ENCODE results near the gene LIN54.
"Not testable (repeated sequence)": the region's sequence is repeated elsewhere in the genome, so short reads cannot be mapped to it uniquely, and the experiment has no call there.

Gene LIN54

DNA sequence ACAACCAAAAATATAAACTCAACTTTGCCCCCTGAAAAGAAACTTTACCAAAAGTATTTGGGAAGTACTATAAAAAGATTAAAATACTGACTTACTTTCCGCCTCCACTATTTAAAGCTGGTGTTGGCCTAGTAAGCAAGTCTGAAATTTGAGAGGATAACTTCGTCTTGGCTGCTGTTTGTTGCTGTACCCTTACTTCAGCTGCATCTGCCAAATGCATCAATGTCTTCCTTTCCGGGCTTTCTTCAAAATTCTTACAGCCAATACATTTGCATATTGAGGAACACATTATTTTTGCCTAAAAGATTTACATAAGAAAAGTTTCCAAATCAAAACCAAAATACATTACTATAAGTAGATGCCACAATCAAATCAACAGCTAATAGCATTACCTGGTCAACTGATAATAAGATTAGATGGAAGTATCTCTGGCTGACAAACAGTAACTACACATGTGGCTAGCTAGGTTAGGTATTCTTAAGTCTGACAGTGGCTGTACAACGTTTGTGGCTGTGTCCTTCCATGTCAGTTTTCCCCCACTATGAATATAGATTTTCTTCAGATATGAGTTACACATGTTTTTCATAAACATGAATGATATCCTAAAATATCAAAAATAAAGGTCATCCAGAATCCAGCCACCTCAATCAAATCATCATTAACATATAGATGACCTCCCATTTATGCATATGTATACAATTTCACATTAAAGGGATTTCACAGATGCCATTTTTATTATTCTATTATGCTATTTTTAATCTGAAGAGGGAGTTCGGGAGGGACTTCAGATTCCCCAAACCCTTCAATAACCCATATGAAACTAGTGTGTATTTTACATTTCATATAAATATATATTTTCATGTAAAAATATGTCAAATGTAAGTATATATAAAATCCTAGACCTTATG is 79.5 kb downstream of the LIN54 start:
- no peak for DNase-seq

DNA sequence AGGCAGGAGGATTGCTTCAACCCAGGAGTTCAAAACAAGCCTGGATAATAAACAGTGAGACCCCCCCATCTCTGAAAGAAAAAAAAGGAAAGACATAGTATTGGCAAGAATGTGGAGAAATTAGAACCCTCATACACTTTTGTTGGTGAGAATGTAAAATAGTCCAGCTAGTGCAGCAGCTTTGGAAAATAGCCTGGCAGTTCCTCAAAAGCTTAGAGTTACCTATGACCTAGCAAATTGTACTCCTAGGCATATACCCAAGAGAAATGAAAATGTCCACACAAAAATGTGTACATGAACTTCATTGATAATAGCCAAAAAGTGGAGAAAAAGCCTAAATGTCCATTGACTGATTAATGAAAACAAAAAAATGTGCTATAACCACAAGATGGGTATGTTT is 88.8 kb downstream of the LIN54 start:
- no peak for DNase-seq

DNA sequence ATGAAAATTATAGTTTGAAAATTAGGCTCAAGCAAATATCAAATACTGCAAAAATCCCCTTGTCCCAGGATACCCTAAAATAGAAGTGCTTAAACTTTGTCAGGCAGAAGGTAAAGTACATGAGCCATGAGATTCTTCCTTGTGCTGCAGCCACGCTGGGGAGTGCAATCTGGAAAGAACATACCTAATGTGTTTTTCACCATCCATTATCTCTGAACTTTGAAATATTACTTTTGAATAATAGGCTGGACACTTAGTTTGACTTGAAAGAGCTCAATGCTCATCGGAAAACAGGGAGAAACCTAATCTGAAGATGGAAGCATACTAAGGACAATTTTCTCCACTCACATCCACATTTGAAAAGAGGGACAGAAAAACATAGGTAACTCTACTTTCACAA is 91.2 kb downstream of the LIN54 start:
- no peak for DNase-seq

DNA sequence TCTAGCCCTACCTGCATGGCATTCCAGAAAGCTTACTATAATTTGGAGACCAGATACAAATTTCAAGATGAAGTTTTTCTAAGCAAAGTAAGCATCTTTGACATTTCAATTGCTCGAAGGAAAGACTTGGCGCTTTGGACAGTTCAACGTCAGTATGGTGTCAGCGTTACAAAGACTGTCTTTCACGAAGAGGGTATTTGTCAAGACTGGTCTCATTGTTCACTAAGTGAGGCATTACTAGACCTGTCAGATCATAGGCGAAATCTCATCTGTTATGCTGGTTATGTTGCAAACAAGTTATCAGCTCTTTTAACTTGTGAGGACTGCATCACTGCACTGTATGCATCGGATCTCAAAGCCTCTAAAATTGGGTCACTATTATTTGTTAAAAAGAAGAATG is 92.5 kb downstream of the LIN54 start:
- DNase-seq = no peak

DNA sequence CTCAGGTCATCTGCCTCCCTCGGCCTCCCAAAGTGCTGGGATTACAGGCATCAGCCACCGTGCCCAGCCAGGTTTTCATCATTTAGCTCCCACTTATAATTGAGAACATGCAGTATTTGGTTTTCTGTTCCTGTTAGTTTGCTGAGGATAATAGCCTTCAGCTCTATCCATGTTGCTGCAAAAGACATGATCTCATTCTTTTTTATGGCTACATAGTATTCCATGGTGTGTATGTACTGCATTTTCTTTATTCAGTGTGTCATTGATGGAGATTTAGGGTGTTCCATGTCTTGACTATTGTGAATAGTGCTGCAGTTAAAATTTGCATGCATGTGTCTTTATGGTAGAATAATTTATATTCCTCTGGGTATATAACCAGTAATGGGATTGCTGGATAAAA is 96.7 kb downstream of the LIN54 start:
- DNase-seq = not testable (repeated sequence)

DNA sequence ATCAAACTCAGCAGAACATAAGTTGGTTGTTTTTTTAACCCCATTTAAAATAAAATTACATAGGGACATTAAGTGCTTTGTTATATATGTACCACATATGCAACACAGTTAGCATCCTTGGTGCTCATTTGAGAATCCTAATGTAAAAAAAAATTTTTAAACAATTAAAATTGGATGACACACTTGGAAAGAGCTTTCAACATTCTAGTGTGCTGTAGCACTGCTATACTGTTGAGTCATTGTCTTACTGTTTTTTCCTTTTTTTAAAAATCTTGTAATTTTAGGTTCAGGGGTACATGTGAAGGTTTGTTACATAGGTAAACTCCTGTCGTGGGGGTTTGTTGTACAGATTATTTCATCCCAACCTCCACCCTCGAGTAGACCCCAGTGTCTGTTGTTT is 97.3 kb downstream of the LIN54 start:
- no peak for DNase-seq

DNA sequence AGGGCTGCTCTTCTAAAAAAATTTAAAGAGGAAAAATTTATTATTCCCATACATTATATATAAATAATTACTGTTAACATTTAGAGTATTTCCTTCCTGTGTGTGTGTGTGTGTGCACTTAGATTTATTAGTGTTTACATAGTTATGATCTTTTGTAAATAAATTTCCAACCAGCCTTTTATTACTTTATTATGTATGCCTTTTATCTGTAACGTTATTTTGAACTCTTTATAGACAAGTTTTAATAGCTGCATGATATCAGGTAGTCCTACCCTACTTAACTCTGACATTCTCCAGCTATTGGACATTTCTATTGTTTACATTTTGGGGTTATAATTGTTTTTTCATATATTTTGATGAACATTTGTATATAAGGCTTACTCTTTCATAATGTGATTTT is 101.3 kb downstream of the LIN54 start:
- DNase-seq = no peak

DNA sequence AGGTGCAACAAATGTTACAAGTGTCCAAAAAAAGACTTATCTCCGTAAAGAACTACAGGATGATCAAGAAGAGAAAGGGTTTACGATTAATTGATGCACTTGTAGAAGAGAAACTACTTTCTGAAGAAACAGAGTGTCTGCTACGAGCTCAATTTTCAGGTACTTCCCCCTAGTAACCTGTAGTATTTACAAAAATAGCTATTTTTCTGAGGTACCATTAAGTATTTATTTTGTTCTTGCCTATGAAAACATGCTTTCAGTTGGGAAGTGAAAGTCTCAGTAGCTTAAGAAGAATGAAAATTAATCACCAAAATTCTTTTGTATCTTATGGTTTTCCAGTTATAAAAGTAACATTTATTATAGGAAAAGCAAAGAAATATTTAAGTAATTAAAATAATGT is 104.2 kb downstream of the LIN54 start:
- DNase-seq = no peak

DNA sequence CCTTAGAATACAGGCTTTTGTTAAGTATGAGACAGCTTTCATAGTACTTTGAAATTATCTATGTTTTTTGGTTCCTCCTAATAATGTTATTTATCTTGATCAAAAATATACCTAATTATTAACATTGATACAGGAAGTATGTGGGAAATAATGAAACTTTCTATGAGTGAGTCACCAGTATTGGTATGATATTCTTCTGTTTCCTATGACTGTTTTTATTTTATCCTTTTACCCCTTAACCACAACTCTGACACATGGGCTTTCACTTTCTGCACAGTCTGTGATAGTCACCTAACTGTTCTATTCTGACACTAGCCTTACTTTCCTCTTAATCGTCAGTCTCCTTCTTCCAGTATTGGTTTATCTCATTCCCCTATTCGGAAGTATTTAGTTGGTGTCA is 105.4 kb downstream of the LIN54 start:
- no peak for DNase-seq

DNA sequence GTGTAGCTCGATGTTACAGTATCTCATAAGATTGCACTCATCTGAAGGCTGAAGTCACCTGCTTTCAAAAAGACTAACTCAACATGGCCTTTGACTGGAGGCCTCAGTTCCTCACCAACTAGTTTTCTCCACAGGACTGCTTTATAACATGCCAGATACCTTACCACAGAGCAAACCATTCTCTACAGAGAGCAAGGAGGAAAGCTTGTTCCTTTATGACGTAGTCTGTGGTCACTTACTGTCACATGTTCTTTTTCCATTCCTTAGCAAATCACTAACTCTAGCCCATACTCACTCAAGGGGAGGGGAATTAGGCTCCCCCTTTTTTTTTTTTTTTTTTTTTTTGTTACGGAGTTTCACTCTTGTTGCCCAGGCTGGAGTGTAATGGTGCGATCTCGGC is 106.9 kb downstream of the LIN54 start:
- DNase-seq = no peak

DNA sequence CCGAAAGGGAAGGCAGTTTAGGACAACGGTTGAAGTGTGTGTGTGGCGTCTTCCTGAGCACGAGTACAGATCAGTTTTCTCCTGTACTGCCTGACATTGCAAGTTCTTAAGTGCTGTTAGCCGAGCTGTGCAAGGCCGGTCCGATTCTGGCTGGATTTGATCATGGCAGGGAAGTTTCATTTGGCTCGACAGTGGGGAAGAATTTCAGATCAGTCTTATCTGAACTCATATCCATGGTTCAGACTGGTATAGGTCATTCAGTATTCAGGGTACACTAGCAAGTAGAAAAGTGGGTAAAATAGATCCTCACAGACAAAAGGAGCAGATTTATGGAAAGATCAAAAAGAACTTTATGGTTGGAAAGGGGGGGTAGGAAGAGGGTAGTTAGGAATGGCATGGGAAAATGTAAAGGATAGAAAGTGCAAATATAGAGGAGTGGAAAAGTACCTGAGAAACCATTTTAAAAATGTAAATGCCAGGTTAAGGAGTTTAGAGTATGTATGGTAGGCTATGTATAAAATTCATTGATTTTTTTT is 109.4 kb downstream of the LIN54 start:
- no peak for DNase-seq

DNA sequence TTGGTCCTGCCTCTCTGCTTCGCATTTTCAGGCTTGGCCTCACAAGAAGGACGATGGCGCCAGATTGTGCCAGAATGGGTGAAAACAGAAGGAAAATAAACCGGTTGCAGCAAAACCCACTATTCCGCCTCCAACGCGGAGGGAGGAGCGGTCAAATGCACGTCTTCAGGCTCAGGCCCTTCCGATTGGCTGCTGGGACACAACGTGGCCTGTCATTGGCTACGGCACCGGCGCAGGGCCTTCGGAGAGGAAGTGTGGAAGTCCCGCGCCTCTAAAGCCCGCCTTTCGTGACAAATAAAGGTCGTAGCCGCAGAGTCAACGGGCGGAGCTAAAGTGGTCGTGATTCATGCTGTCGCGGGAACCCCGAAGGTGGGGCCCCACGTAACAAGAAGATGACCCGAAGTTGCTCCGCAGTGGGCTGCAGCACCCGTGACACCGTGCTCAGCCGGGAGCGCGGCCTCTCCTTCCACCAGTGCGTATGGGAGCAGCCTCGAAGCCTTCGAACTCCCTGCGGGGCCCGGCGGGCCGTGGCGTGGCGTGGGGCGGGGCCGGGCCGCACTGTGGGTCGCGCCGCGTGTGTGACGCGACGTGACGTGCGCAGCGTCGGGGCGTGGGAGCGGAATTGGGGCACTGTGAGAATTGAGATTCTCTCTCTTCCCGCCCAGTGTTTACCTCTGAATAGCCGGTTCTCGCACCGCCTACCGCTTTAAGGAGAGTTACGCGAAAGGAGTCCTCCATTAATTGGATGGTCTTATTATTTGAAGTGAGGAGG is 110.0 kb downstream of the LIN54 start, which contains the start of gene THAP9:
TSS of gene THAP9 (plus strand) at position 325 of the 772 bp plus-strand sequence. CDS start at position 393, 68 bp downstream.
- peak; percentile 95 for DNase-seq

DNA sequence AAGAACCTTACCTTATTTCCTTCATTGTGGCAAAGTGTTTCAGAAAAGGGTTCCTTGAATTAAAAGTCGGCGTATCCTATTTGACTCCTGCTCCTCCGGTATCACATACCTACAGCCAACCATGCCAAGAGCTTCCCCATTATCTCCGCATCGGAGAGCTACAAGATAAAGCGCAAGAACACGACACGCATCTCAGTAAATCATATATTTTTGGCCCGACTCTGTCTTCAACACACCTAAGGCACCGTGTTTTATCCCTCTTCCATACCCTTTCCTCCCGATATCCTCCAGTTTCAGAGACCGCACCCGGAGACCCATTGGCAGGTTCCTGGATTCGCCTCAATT is 110.6 kb downstream of the LIN54 start:
- no peak for DNase-seq

DNA sequence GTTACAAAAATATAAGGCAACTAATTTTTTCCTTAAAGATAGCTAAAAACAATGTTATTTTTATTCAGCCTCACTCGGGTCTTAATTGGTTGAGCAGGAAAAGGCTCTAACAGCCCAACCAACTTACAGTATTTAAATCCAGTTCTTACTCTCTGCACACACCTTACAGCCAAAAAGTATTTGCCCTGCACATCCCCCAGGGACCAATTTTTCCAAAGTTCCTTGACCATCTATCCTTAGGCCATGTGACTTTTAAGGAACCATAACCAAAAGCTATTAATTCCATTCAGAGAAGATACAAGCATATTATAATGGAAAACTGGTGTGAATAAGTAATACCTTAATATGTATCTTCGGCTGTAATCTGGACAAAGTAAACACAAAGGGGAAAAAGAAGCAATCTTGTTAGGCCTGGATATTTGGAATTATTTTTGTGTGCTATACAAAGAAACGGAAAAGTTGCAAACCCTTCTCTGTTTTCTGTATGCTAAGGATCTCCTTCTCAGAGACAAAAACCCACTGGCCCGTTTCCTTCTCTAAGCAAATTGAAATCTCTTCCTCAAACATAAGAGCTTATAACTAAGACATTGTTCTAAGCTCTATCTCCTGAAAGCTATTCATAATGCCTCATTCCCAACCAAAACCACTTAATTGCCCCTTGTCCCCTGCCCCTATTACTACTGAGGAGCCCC is 111.1 kb downstream of the LIN54 start:
- no peak for DNase-seq

DNA sequence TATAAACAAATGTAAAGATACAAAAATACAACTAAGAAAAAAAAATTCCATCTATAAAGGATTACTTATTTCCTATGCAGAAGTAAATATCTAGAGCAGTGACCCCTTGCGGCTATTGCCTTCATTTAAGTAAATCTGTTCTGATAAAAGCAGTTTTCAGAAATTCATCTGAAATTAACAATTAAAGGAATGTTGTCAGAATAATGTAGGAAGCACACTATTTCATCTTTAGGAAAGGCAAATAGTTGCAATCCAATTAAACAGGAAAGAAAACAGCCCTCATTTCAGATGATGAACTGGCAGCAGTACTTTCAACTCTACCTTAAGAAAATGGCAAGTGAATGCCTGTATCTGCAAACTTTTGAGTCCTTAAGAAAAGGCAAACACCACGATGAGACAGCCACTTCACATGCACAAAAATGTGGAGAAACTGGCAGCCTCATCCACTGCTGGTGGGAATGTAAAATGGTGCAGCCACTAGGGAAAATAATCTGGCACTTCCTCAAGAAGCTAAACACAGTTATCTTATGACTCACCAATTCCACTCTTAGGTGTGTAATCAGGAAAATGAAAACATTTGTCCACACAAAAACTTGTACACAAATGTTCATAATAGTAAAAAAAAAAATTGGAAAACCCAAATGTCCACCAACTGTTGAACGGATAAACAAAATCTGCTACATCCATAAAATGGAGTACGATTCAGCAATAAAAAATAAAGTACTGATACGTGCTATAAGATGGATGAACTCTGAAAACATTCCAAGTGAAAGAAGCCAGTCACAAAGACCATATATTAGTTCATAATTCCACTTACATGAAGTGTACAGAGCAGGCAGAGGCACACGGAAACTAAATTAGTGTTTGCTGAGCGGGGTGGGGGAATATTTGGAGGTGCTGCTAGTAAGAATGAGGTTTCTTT is 112.0 kb downstream of the LIN54 start:
- DNase-seq = no peak

DNA sequence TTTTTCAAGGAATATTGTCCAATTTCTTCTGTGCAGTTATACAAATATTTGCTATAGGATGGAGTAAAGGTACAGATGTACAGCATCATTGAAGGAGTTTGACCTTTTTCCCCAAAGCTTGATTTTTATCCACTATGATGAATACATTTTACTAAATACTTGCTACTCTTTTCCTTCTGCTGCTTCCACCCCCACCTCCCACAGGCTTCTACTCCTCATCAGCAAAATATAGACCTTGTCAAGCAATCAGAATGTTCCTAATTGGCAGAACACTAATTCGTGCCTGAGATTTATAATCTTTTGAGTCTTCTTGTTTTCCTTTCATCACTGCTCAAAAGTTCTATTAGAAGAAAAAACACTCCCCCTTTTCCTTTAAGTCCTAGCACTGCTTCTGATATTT is 113.9 kb downstream of the LIN54 start:
- DNase-seq = no peak

DNA sequence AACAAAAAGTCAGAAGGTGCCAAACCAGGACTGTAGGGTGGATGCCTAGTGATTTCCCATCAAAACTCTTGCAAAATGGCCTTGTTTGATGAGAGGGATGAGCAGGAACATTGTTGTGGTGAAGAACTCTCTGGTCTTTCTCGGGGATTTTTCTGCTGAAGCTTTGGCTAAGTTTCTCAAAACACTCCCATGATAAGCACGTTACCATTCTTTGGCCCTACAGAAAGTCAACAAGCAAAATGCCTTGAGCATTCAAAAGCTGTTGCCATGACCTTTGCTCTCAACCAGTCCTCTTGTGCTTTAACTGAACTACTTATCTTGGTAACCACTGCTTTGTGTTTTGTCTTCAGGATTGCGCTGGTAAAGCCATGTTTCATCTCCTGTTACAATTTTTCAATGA is 116.7 kb downstream of the LIN54 start:
- DNase-seq = no peak

DNA sequence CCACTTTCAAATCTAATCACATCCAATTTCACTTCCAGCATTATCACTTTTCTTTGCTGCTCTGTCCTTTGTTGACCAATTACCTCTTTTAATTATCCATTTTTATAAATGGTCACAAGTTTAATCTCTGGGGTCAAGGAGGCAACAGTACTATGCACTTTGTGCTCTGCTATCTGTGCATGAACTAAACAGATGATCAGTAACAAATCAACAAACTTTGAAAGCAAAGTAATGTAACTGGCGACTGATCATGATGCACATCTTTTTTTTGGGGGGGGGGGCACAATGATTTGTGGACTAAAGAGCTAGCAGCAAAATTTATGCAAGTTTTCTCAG is 118.2 kb downstream of the LIN54 start:
- no peak for DNase-seq

DNA sequence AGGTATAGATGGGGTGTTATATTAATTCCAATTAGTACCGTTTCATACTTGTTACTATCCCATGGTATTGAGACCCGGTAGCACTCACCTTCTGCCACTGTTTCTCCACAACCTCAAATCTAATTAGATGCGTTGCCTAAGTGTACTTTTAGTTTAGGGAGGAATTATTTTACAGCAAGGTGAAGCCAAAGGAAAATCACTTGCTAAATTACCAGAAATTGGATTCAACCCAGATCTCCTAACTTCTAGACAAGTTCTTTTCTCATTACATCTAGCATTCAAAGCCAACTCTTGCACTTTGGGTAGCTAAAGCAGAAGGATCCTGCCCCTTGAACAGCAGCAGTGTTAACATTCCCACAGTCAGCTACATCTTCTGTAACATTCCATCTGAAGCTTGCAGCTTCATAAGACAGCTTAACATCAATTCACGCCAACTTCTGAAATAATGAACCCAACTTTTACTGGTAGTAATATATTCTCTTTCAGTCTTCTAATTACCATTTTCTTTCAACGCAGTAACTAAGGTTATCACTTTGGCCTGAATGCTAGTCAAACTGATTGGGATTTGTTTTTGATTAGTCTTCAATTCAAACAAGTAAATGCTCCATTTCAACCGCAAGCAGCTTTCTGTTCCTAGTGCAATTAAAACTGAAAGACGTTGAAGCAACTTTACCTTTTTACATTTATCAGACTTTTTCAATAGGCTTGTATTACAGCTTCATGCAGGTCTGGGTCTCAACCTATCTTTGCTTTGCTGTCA is 118.7 kb downstream of the LIN54 start:
- DNase-seq = no peak

DNA sequence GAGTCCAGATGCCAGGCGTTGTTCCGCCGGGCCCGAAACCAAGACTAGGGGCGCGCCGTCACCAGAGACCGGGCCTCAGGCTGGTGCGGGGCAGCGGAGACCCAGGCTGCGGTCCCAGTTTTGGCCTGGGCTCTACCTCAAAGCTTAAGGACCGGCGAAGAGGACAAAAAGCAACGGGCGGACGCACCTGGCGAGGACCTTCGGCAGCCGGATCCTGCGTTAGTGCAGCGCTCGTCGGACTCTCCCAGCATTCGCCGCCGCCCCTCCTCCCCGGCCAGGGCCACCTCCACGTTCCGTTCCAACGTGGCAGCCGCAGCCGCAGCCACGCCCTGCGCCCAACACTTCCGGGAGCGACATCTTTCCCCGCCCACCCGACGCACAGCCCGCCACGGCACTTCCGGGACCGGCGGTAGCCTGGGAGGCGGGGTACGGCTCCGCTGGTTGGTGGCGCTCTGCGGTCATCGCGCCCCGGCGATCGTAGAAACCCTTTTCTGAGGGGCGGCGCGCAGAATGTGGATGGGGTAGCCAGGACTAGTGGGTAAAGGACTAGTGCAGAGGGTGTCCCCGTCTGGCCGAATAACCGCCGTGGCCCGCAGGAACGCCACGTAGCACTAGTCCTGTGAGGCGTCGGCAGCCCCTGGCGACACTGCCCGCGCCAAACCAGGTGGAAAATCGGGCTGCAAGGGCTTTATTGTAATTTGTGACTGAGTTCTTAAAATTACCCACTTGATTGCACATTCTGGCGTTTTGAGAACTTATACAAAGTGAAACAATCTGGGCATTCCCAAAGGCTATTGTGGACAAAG is 119.5 kb downstream of the LIN54 start, which contains the start of gene SEC31A:
TSS of gene SEC31A (minus strand) at position 253 of the 806 bp plus-strand sequence. CDS start 9,217 bp downstream, outside the sequence.
- peak; percentile 82 for DNase-seq

DNA sequence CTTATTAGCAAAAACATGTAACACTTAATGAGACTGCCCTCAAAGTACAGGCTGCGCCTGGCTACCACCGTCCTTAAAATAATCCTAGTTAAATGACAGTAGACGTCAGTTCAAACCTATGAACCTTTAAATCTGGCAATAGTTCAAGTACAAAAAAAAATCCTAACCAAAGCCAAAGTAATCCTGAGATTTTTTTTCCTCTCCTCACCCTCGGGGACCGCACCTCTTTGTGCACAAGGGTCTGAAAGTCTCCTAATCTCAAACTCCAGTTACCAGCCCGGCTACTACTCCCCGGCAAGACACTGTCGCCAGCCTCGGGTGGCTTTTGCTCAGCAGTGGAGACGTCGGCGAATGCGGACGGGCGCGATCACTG is 120.1 kb downstream of the LIN54 start:
- DNase-seq = peak; percentile 12
